OCI-LY3 (cell line): ENCODE data around the gene PFN1.

Experiments
- CTCF ChIP-seq: fragments of 200-600, 300-600 bp; sonication (generic); IDR thresholded peaks from 2 replicates; pipeline ENCODE4 v1.5.1; 2014; ENCODE audit warnings: antibody characterized with exemption, low read length, low read depth
- EZH2phosphoT487 ChIP-seq: fragments of 200-600 bp; shearing (Covaris generic); IDR thresholded peaks from 2 replicates; pipeline ENCODE4 v1.6.1; 2018; ENCODE audit warnings: antibody characterized with exemption, mixed run types, low read depth

DNA sequence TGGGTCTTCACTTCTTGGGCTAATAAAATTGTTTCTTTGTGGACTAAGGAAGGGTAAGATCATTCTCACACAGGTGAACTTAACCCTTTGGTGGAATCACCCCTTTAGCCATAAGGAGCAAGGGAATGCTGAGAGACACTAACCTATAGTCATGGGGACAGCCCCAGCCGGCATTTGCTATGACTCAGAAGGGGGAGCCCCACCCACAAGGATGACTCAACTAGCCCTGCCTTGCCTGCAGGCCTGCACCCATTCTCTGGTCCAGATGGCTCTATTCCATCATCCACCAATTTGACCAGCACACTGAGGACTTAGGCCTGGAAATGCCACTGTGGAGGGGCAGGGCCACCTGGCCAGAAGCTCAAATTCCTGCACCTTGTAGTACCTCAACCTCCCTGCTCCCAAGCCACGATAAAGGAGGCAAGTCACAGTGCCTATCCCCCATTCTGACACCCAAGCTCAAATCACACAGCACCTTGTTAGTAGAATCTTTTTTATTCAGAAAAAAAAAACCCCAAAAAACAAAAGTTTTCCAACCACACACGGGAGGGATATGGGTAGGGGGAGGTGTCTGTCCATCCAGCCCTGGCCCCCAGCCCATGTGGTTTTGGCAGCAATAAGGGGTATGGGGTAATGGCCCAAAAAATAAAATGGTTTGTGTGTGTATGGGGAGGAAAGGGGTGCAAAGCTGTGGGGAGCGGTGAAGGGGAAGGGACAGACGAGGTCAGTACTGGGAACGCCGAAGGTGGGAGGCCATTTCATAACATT is 3.0 kb downstream of the PFN1 start:
- TF ChIP-seq CTCF, result no peak
- no peak for TF ChIP-seq EZH2phosphoT487
